ENCODE measurements around the gene JAG1. TPM values are rescaled to one million over a fixed set of nuclear protein-coding genes. Genes with fewer than 3 reads are reported as not detected.
A peak's percentile ranks its signal among the peaks of the same experiment; 100 is the strongest.

The JAG1 gene
- total RNA-seq, 1 donor from 2014 or later, result 22.1 TPM

GRCh38 chr20:10646886-10647420 lies 26.8 kb downstream of the JAG1 start:
- intact Hi-C loops (cut with DNase I), result no loop called here
- ATAC-seq (ENCODE audit: poor library complexity) (no peak), DNase-seq (no peak)

GRCh38 chr20:10646006-10646405 lies 27.8 kb downstream of the JAG1 start:
- intact Hi-C loops (cut with DNase I), result no loop called here
- ATAC-seq (ENCODE audit: poor library complexity) (no peak), DNase-seq (no peak)

GRCh38 chr20:10645205-10645570 lies 28.6 kb downstream of the JAG1 start:
- ATAC-seq (ENCODE audit: poor library complexity), result no peak
- DNase-seq, result no peak
- intact Hi-C loops (cut with DNase I), result no loop called here

- intact Hi-C loops (cut with DNase I), result no loop called here
- no peak for ATAC-seq (ENCODE audit: poor library complexity)
- no peak for DNase-seq
Observed at GRCh38 chr20:10644458-10645204, 29.2 kb downstream of the JAG1 start.

- no peak for DNase-seq
- ATAC-seq (ENCODE audit: poor library complexity), result no peak
- intact Hi-C loops (cut with DNase I), result no loop called here
Observed at GRCh38 chr20:10643560-10643873, 30.3 kb downstream of the JAG1 start.

- ATAC-seq (ENCODE audit: poor library complexity) (no peak), DNase-seq (no peak)
- intact Hi-C loops (cut with DNase I), result no loop called here
Observed at GRCh38 chr20:10642856-10643559, 30.8 kb downstream of the JAG1 start.

GRCh38 chr20:10641893-10642292 lies 31.9 kb downstream of the JAG1 start:
- DNase-seq (no peak), ATAC-seq (ENCODE audit: poor library complexity) (no peak)
- intact Hi-C loops (cut with DNase I), result no loop called here

- DNase-seq, result no peak
- intact Hi-C loops (cut with DNase I), result no loop called here
- no peak for ATAC-seq (ENCODE audit: poor library complexity)
Observed at GRCh38 chr20:10641467-10641866, 32.3 kb downstream of the JAG1 start.

GRCh38 chr20:10640897-10641296 lies 32.9 kb downstream of the JAG1 start:
- DNase-seq (no peak), ATAC-seq (ENCODE audit: poor library complexity) (no peak)
- intact Hi-C loops (cut with DNase I), result no loop called here

GRCh38 chr20:10639737-10640556 lies 33.9 kb downstream of the JAG1 start:
- peak; percentile 59 for DNase-seq
- intact Hi-C loops (cut with DNase I), result no loop called here

GRCh38 chr20:10639077-10639736 lies 34.6 kb downstream of the JAG1 start:
- ATAC-seq (ENCODE audit: poor library complexity) (no peak), DNase-seq (no peak)
- intact Hi-C loops (cut with DNase I), result no loop called here

More at GRCh38 chr20:10639737-10640556, 33.9 kb downstream of the JAG1 start:
- ATAC-seq (ENCODE audit: poor library complexity), result peak; percentile 34

GRCh38 chr20:10637563-10637962 lies 36.2 kb downstream of the JAG1 start:
- ATAC-seq (ENCODE audit: poor library complexity) (no peak), DNase-seq (no peak)
- intact Hi-C loops (cut with DNase I), result no loop called here

- DNase-seq (peak; percentile 58), ATAC-seq (ENCODE audit: poor library complexity) (peak; percentile 44)
- intact Hi-C loops (cut with DNase I), result no loop called here
Observed at GRCh38 chr20:10637031-10637559, 36.7 kb downstream of the JAG1 start.

GRCh38 chr20:10636326-10636818 lies 37.4 kb downstream of the JAG1 start:
- peak; percentile 65 for ATAC-seq (ENCODE audit: poor library complexity)
- no peak for DNase-seq
- intact Hi-C loops (cut with DNase I), result no loop called here

GRCh38 chr20:10635476-10636208 lies 38.2 kb downstream of the JAG1 start:
- intact Hi-C loops (cut with DNase I), result no loop called here
- no peak for ATAC-seq (ENCODE audit: poor library complexity)
- DNase-seq, result no peak

GRCh38 chr20:10634683-10635411 lies 39.0 kb downstream of the JAG1 start:
- DNase-seq (no peak), ATAC-seq (ENCODE audit: poor library complexity) (no peak)
- intact Hi-C loops (cut with DNase I), result no loop called here

GRCh38 chr20:10634211-10634610 lies 39.6 kb downstream of the JAG1 start:
- no peak for DNase-seq
- intact Hi-C loops (cut with DNase I), result no loop called here
- no peak for ATAC-seq (ENCODE audit: poor library complexity)
